Activated CD8-positive, alpha-beta memory T cell treated with anti-CD3 and anti-CD28 coated beads, Interleukin-2, amount 10 ng/mL, durations not matched to agents 7 days and 5 days (primary cell): Measurements from ENCODE around the gene GALNT16. TPM values are rescaled to one million over a fixed set of nuclear protein-coding genes. Genes with fewer than 3 reads are reported as not detected.

Experiments used
- ATAC-seq: fragments of 150-1000 bp; cut with Tn5 transposase; one replicate; pipeline ENCODE4 v1.10.0; 2021; ENCODE audit warnings: moderate library complexity
- CTCF ChIA-PET: fragments of 350-600 bp; sonication (Branson Sonifier 250); formaldehyde crosslinking; loops from one replicate; lab custom pipeline; 2021; ENCODE audit warnings: antibody characterized with exemption; lab: Charles Lee
- DNase-seq: peaks from one replicate; pipeline ENCODE4 v3.0.0-alpha.2; 2020
- H3K27ac Mint-ChIP-seq: one replicate; pipeline ENCODE4 v1.8.0; 2021; ENCODE audit warnings: mild to moderate bottlenecking, mixed read lengths
- H3K27me3 Mint-ChIP-seq: one replicate; pipeline ENCODE4 v1.8.0; 2021; ENCODE audit warnings: mixed read lengths
- H3K36me3 Mint-ChIP-seq: one replicate; pipeline ENCODE4 v1.8.0; 2021; ENCODE audit warnings: mild to moderate bottlenecking, mixed read lengths
- H3K4me1 Mint-ChIP-seq: one replicate; pipeline ENCODE4 v1.8.0; 2021; ENCODE audit warnings: mixed read lengths
- H3K4me3 Mint-ChIP-seq: one replicate; pipeline ENCODE4 v1.8.0; 2021; ENCODE audit warnings: mild to moderate bottlenecking, moderate library complexity, mixed read lengths
- H3K9me3 Mint-ChIP-seq: one replicate; pipeline ENCODE4 v1.8.0; 2022; ENCODE audit warnings: low read depth, mixed read lengths
- total RNA-seq, 2 experiments: library from RNA; stranded (reverse); gene quantifications; one replicate each; pipeline ENCODE4 v1.2.3, GENCODE V29; 2021

GALNT16 gene
- total RNA-seq, 2 experiments from 2014 or later, result 0.16 to 0.35 TPM

DNA sequence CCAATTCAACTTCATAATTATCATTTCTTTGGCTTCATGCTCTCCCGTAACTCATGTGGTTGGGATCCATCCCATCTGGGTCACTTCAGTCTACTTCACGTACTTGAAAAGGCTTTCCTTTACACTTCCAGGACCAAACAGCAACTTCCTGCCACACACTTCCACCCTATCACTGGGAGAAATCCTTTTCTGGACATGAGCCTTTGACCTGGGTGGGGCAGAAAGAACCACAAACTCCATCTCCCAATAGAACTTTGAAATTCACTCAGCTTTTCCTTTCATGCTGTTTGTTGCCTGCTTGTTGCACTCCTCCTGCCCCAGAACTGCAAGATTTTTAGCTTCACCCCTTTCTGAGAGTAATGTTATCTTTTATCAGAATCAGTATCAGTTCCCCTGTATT, 18.4 kb upstream of the GALNT16 start:
- H3K27me3 Mint-ChIP-seq, result no peaks in the 10 kb centered on the region
- H3K9me3 Mint-ChIP-seq, result no peaks in the 10 kb centered on the region
- no peaks in the 10 kb centered on the region for H3K36me3 Mint-ChIP-seq
- peaks cover 2% of the 10 kb centered on the region for H3K4me1 Mint-ChIP-seq
- CTCF ChIA-PET, result interaction anchor here (0.8 to 2.9 kb wide), 12 partner anchors 8 to 333 kb away, joined by 3 to 37 read pairs (median 9); partner anchors contain the start of gene CCDC177
- no peak for DNase-seq
- H3K27ac Mint-ChIP-seq, result no peak overlapping the region
- no peak for ATAC-seq
- no peak overlapping the region for H3K4me3 Mint-ChIP-seq

DNA sequence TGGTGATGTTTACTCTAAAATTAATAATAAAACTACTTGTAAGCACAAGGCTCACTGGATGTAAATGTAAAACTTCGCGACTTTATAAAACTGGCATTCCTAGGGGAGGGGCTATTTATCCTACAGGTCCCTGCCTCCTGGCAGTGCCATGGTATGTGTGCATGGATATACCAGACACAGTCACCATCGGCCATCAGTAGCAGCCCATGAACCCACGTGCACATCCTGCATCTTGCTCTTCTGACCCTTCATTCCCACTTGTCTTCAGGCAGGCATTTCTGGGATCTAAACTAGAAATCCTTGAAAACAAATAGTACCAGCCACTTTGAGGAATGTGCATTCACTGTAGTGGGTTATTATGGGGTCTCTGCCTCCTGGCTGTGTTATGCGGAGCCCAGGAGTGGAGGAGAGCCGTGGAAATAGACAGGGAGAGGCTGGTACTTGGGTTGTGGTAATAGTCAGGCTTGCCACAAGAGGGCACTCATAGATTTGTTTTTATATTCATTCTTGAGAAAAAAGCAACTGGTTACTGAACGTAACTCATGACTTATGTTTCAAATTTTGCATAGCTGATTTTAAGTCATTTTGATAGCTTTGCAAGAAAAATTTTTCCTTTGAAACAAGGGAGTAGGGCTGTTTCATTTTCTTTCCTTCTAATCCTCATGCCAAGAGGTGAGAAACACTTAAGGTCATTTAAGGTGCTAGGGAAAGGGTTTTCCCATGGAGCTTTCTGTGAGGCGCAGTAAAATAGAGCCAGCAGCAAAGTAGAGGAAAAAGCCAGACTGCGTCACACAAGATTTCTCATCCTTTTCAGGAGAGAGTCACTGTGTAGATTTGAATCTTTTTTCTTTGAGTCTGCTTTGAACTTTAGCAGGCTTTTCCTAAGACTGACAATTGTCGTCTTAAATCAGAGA, 17.4 kb upstream of the GALNT16 start:
- DNase-seq (peak; percentile 68), ATAC-seq (peak; percentile 77)
- Mint-ChIP-seq H3K36me3 (no peaks in the 10 kb centered on the region), H3K4me3 (no peak overlapping the region), H3K27ac (no peak overlapping the region), H3K27me3 (no peaks in the 10 kb centered on the region), H3K9me3 (no peaks in the 10 kb centered on the region), H3K4me1 (peaks cover 2% of the 10 kb centered on the region)
- CTCF ChIA-PET, result interaction anchor here (0.5 to 2.9 kb wide), 25 partner anchors 9 to 337 kb away, joined by 3 to 37 read pairs (median 4); partner anchors contain the start of genes CCDC177 and EXD2

- H3K4me3 Mint-ChIP-seq, result no peak overlapping the region
- CTCF ChIA-PET, result interaction anchor here (2.4 kb wide), 1 partner anchor 14 kb away, joined by 7 read pairs; the partner anchor contains the start of gene GALNT16
- H3K27me3 Mint-ChIP-seq, result peaks cover 2% of the 10 kb centered on the region
- H3K4me1 Mint-ChIP-seq, result peaks cover 2% of the 10 kb centered on the region
- H3K27ac Mint-ChIP-seq, result no peak overlapping the region
- DNase-seq (no peak), ATAC-seq (no peak)
- H3K36me3 Mint-ChIP-seq, result no peaks in the 10 kb centered on the region
- H3K9me3 Mint-ChIP-seq, result no peaks in the 10 kb centered on the region
Observed at GRCh38 chr14:69244946-69245345, 15.0 kb upstream of the GALNT16 start.

- CTCF ChIA-PET, result interaction anchor here (2.4 kb wide), 1 partner anchor 13 kb away, joined by 7 read pairs; the partner anchor contains the start of gene GALNT16
- ATAC-seq, result no peak
- Mint-ChIP-seq H3K4me3 (no peak overlapping the region), H3K27me3 (peaks cover 2% of the 10 kb centered on the region), H3K9me3 (no peaks in the 10 kb centered on the region), H3K27ac (no peak overlapping the region), H3K4me1 (peaks cover 2% of the 10 kb centered on the region), H3K36me3 (no peaks in the 10 kb centered on the region)
- DNase-seq, result no peak
Observed at GRCh38 chr14:69246331-69246730, 13.6 kb upstream of the GALNT16 start.

GRCh38 chr14:69247676-69248440, 12.1 kb upstream of the GALNT16 start:
- H3K27ac Mint-ChIP-seq, result no peak overlapping the region
- H3K4me1 Mint-ChIP-seq, result no peaks in the 10 kb centered on the region
- H3K4me3 Mint-ChIP-seq, result no peak overlapping the region
- H3K27me3 Mint-ChIP-seq, result peaks cover 5% of the 10 kb centered on the region
- CTCF ChIA-PET, result interaction anchor here (1.9 kb wide), 1 partner anchor 212 kb away, joined by 10 read pairs; no protein-coding TSS in a partner anchor
- no peak for ATAC-seq
- no peaks in the 10 kb centered on the region for H3K9me3 Mint-ChIP-seq
- no peaks in the 10 kb centered on the region for H3K36me3 Mint-ChIP-seq
- no peak for DNase-seq

- CTCF ChIA-PET, result interaction anchor here (0.6 kb wide), 1 partner anchor 9 kb away, joined by 3 read pairs; no protein-coding TSS in a partner anchor
- H3K27me3 Mint-ChIP-seq, result peaks cover 14% of the 10 kb centered on the region
- no peak overlapping the region for H3K27ac Mint-ChIP-seq
- no peak for ATAC-seq
- no peak overlapping the region for H3K4me3 Mint-ChIP-seq
- DNase-seq, result no peak
- H3K36me3 Mint-ChIP-seq, result no peaks in the 10 kb centered on the region
- no peaks in the 10 kb centered on the region for H3K4me1 Mint-ChIP-seq
- no peaks in the 10 kb centered on the region for H3K9me3 Mint-ChIP-seq
Observed at GRCh38 chr14:69249603-69250002, 10.4 kb upstream of the GALNT16 start.

GRCh38 chr14:69252851-69253250, 7.1 kb upstream of the GALNT16 start:
- no peak for ATAC-seq
- DNase-seq, result no peak
- Mint-ChIP-seq H3K4me3 (no peak overlapping the region), H3K27ac (no peak overlapping the region), H3K36me3 (no peaks in the 10 kb centered on the region), H3K4me1 (no peaks in the 10 kb centered on the region), H3K9me3 (no peaks in the 10 kb centered on the region), H3K27me3 (peaks cover 38% of the 10 kb centered on the region)
- CTCF ChIA-PET, result interaction anchor here (1.2 kb wide), 1 partner anchor 118 kb away, joined by 3 read pairs; no protein-coding TSS in a partner anchor

DNA sequence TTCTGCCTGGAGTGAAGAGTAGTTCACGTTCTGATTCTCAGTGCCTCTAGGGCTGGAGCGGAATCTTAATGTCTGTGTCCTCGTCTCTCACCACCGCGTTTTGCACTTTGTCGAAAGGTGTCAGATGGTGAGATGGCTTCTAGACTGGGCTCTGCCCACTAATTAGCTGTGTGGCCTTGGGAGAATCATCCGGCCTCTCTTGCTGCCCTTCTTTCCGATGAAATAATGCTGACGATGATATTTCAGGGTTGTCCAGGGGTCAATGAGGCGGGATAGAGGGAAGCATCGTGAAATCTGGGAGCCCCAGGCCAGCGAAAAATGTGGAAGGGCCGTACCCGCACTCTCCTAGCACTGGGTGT, 811 bp upstream of the GALNT16 start:
- peaks cover 78% of the 10 kb centered on the region for H3K27me3 Mint-ChIP-seq
- ATAC-seq (no peak), DNase-seq (no peak)
- H3K36me3 Mint-ChIP-seq, result no peaks in the 10 kb centered on the region
- CTCF ChIA-PET, result interaction anchor here (2.1 to 3.4 kb wide), 2 partner anchors 14 to 200 kb away, joined by 7 to 27 read pairs; no protein-coding TSS in a partner anchor
- H3K4me1 Mint-ChIP-seq, result peaks cover 6% of the 10 kb centered on the region
- H3K4me3 Mint-ChIP-seq, result no peak overlapping the region
- no peak overlapping the region for H3K27ac Mint-ChIP-seq
- no peaks in the 10 kb centered on the region for H3K9me3 Mint-ChIP-seq

DNA sequence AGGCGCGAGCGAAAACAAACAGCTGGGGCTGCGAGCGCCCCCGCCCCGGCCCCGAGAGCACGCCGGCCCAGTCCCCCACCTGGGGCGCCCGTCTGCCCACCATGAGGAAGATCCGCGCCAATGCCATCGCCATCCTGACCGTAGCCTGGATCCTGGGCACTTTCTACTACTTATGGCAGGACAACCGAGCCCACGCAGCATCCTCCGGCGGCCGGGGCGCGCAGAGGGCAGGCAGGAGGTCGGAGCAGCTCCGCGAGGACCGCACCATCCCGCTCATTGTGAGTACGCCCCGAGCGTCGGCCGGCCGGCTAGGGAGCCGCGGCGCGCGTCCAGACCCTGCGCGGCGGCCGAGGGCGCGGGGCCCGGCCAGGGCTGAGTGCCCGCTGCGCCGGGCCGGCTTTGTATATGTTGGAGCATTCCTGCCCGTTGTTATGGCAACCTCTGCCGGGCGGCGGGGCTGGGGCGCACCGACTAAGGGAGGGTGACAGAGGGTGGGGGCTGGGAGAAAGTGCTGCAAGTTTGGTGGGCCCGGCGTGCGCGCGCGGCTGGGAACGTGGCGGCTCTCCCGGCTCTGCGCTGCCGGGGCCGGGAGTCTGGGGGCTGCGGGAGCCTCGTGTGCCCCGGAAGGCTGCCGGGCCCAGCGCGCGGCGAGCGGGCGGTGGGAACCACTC, 367 bp downstream of the GALNT16 start:
- ATAC-seq (peak; percentile 18), DNase-seq (no peak)
- no peaks in the 10 kb centered on the region for H3K36me3 Mint-ChIP-seq
- CTCF ChIA-PET, result interaction anchor here (0.5 to 3.4 kb wide), 5 partner anchors 15 to 248 kb away, joined by 3 to 27 read pairs (median 7); no protein-coding TSS in a partner anchor
- H3K27me3 Mint-ChIP-seq, result peaks cover 74% of the 10 kb centered on the region
- no peak overlapping the region for H3K4me3 Mint-ChIP-seq
- no peak overlapping the region for H3K27ac Mint-ChIP-seq
- H3K4me1 Mint-ChIP-seq, result peaks cover 6% of the 10 kb centered on the region
- no peaks in the 10 kb centered on the region for H3K9me3 Mint-ChIP-seq

GRCh38 chr14:69260861-69261564, 1.1 kb downstream of the GALNT16 start:
- H3K9me3 Mint-ChIP-seq, result no peaks in the 10 kb centered on the region
- H3K4me1 Mint-ChIP-seq, result peaks cover 6% of the 10 kb centered on the region
- DNase-seq, result peak; percentile 48
- peaks cover 73% of the 10 kb centered on the region for H3K27me3 Mint-ChIP-seq
- ATAC-seq, result peak; percentile 76
- H3K27ac Mint-ChIP-seq, result no peak overlapping the region
- CTCF ChIA-PET, result interaction anchor here (0.5 to 3.4 kb wide), 7 partner anchors 18 to 249 kb away, joined by 3 to 27 read pairs (median 4); no protein-coding TSS in a partner anchor
- no peaks in the 10 kb centered on the region for H3K36me3 Mint-ChIP-seq
- peak overlapping the region; percentile 41 for H3K4me3 Mint-ChIP-seq

- Mint-ChIP-seq H3K4me1 (peaks cover 6% of the 10 kb centered on the region), H3K9me3 (no peaks in the 10 kb centered on the region), H3K27ac (no peak overlapping the region), H3K4me3 (no peak overlapping the region), H3K36me3 (no peaks in the 10 kb centered on the region), H3K27me3 (peaks cover 71% of the 10 kb centered on the region)
- CTCF ChIA-PET, result interaction anchor here (1.0 to 3.4 kb wide), 6 partner anchors 19 to 204 kb away, joined by 3 to 27 read pairs (median 5); no protein-coding TSS in a partner anchor
- ATAC-seq, result no peak
- no peak for DNase-seq
Observed at GRCh38 chr14:69261761-69262331, 1.9 kb downstream of the GALNT16 start.

DNA sequence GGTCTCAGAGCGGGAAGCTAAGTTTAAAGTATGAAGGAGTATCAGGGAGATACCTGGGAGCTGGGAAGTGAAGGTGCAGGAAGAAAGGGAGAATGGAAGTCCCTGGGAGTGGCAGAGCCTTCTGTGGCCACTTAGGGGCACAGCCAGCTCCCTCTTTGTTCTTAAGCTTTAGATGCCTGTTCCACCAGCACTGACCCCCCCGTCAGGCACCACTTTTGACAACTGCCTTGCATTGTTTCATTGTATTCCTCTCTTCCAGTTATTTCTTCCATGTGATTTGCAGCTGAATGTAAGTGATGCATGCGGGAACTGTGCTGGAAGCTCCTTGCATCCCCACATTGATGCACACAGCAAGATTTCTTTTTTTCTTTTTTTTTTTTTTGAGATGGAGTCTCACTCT, 2.6 kb downstream of the GALNT16 start:
- Mint-ChIP-seq H3K36me3 (no peaks in the 10 kb centered on the region), H3K9me3 (no peaks in the 10 kb centered on the region), H3K4me1 (peaks cover 6% of the 10 kb centered on the region), H3K27ac (no peak overlapping the region), H3K4me3 (no peak overlapping the region), H3K27me3 (peaks cover 68% of the 10 kb centered on the region)
- CTCF ChIA-PET, result interaction anchor here (1.3 to 1.7 kb wide), 3 partner anchors 20 to 198 kb away, joined by 4 to 11 read pairs (median 6); no protein-coding TSS in a partner anchor
- DNase-seq, result no peak
- no peak for ATAC-seq
